Gastroesophageal sphincter (tissue), 4 donors: Measurements from ENCODE around the gene MSMO1. TPM values are rescaled to one million over a fixed set of nuclear protein-coding genes. Genes with fewer than 3 reads are reported as not detected.

Experiments
- ATAC-seq: fragments of 150-250 bp; one replicate; pipeline ENCODE4 v1.9.1; 2016; ENCODE audit warnings: mild to moderate bottlenecking, moderate library complexity
- H3K27ac ChIP-seq, 4 donors: fragments of 200-600 bp; sonication (generic) in 3 of 4; 1 replicate in 3 of 4; 2 replicates in 1 of 4; pipeline ENCODE4 v1.5.1; 2016 to 2019
- H3K27me3 ChIP-seq: fragments of 200-600 bp; sonication (generic); one replicate; pipeline ENCODE4 v1.5.1; 2019
- H3K36me3 ChIP-seq, 2 donors: fragments of 200-600 bp; sonication (generic); one replicate each; pipeline ENCODE4 v1.5.1; 2019; ENCODE audit warnings: control low read depth in 1 of 2
- H3K4me1 ChIP-seq, 3 donors: fragments of 200-600 bp; sonication (generic); 1 replicate in 2 of 3; 2 replicates in 1 of 3; pipeline ENCODE4 v1.5.1; 2016 to 2019; ENCODE audit warnings: control low read depth in 2 of 3
- H3K4me3 ChIP-seq, 2 donors: fragments of 200-600 bp; sonication (generic); one replicate each; pipeline ENCODE4 v1.5.1; 2019; ENCODE audit warnings: mild to moderate bottlenecking in 1 of 2, moderate library complexity in 1 of 2
- H3K9me3 ChIP-seq, 3 donors: fragments of 200-600 bp; sonication (generic); one replicate each; pipeline ENCODE4 v1.5.1; 2017 to 2019; ENCODE audit warnings: control low read depth in 2 of 3
- CTCF ChIP-seq, 4 experiments: fragments of 200-600 bp in 2 of 4; fragments of 450-650 bp in 2 of 4; sonication (generic) in 1 of 4; IDR thresholded peaks; one replicate each; pipeline ENCODE4 v1.5.1; 2017 to 2019; ENCODE audit warnings: antibody characterized with exemption in 4 of 4, mild to moderate bottlenecking in 2 of 4, moderate library complexity in 2 of 4
- EP300 ChIP-seq: sonication (generic); formaldehyde crosslinking; IDR thresholded peaks from one replicate; pipeline ENCODE4 v1.6.1; 2017; ENCODE audit warnings: antibody characterized with exemption, mild to moderate bottlenecking
- POLR2A ChIP-seq, 2 donors: fragments of 450-650 bp; IDR thresholded peaks; one replicate each; pipeline ENCODE4 v1.6.1; 2017; ENCODE audit warnings: antibody characterized with exemption in 2 of 2, mild to moderate bottlenecking in 2 of 2, moderate library complexity in 1 of 2
- POLR2AphosphoS5 ChIP-seq: sonication (generic); formaldehyde crosslinking; IDR thresholded peaks from one replicate; pipeline ENCODE4 v1.6.1; 2017; ENCODE audit warnings: antibody characterized with exemption
- WGBS, 2 donors: methylation state at CpG; one replicate each; pipeline ENCODE4 v1.1.5; 2018; ENCODE audit warnings: low coverage in 1 of 2; 5-methylcytosine and 5-hydroxymethylcytosine counted together
- total RNA-seq, 4 donors: library from RNA; depleted of rRNA; stranded (reverse); fragments of >200 nt; gene quantifications; one replicate each; pipeline ENCODE4 v1.1.0, GENCODE V29; 2016

Gene MSMO1
- total RNA-seq, 4 donors from 2014 or later, result 10.4 to 34.7 (median 13.9) TPM

GRCh38 chr4:165325732-165326512 lies 1.5 kb upstream of the MSMO1 start:
- H3K9me3 ChIP-seq, result no peaks in the 10 kb centered on the region
- no peak overlapping the region for H3K4me3 ChIP-seq
- no peak for ATAC-seq
- H3K36me3 ChIP-seq, result no peaks in the 10 kb centered on the region
- no peak for TF ChIP-seq CTCF (IDR thresholded peaks at IDR 0.05)
- TF ChIP-seq POLR2AphosphoS5, result no peak
- no peak for TF ChIP-seq POLR2A (IDR thresholded peaks at IDR 0.05)
- TF ChIP-seq EP300, result no peak
- peaks cover 0 to 23% (median 5%) of the 10 kb centered on the region in 3 donors for H3K4me1 ChIP-seq
- 63 to 72% methylated on average over 6 to 8 of the region's 8 CpGs for WGBS, 2 donors
- H3K27me3 ChIP-seq, result no peaks in the 10 kb centered on the region
- peak overlapping the region in 3 of 4 donors; percentile 72 to 86 (median 82) for H3K27ac ChIP-seq

GRCh38 chr4:165326831-165327210 lies 648 bp upstream of the MSMO1 start:
- 0 to 2% methylated on average over 6 to 13 of the region's 14 CpGs for WGBS, 2 donors
- Histone ChIP-seq H3K4me1 (peaks cover 0 to 23% (median 5%) of the 10 kb centered on the region in 3 donors), H3K36me3 (no peaks in the 10 kb centered on the region), H3K27me3 (no peaks in the 10 kb centered on the region), H3K4me3 (peak overlapping the region; percentile 61 to 94), H3K27ac (peak overlapping the region; percentile 30 to 86 (median 77)), H3K9me3 (no peaks in the 10 kb centered on the region)
- TF ChIP-seq CTCF (IDR thresholded peaks at IDR 0.05) (no peak), POLR2A (IDR thresholded peaks at IDR 0.05) (no peak)
- ATAC-seq, result no peak

- H3K27ac ChIP-seq, result peak overlapping the region in 3 of 4 donors; percentile 79 to 86 (median 82)
- peak overlapping the region; percentile 66 to 94 for H3K4me3 ChIP-seq
- H3K36me3 ChIP-seq, result no peaks in the 10 kb centered on the region
- TF ChIP-seq POLR2A (IDR thresholded peaks at IDR 0.05), result no peak
- no peak for TF ChIP-seq EP300
- no peak for TF ChIP-seq CTCF (IDR thresholded peaks at IDR 0.05)
- TF ChIP-seq POLR2AphosphoS5, result no peak
- no peak for ATAC-seq
- WGBS, 2 donors, result 2% methylated on average over 7 of the region's 7 CpGs
- no peaks in the 10 kb centered on the region for H3K27me3 ChIP-seq
- no peaks in the 10 kb centered on the region for H3K9me3 ChIP-seq
- peaks cover 0 to 23% (median 5%) of the 10 kb centered on the region in 3 donors for H3K4me1 ChIP-seq
These were observed 594 bp downstream of the MSMO1 start for GRCh38 chr4:165328101-165328425.

- no peaks in the 10 kb centered on the region for H3K9me3 ChIP-seq
- peaks cover 0 to 3% of the 10 kb centered on the region in 2 donors for H3K36me3 ChIP-seq
- H3K4me1 ChIP-seq, result peaks cover 0 to 23% (median 5%) of the 10 kb centered on the region in 3 donors
- no peak for TF ChIP-seq EP300
- H3K27ac ChIP-seq, result no peak overlapping the region
- WGBS, 2 donors, result 34% methylated on average over 4 of the region's 4 CpGs
- H3K4me3 ChIP-seq, result peak overlapping the region in 1 of 2 donors; percentile 94
- no peak for ATAC-seq
- no peaks in the 10 kb centered on the region for H3K27me3 ChIP-seq
These were observed 1.2 kb downstream of the MSMO1 start for GRCh38 chr4:165328708-165329107.

- WGBS, 2 donors, result 95 to 97% methylated on average over 2 of the region's 2 CpGs
- no peak for TF ChIP-seq EP300
- no peak for TF ChIP-seq POLR2A (IDR thresholded peaks at IDR 0.05)
- TF ChIP-seq POLR2AphosphoS5, result no peak
- TF ChIP-seq CTCF (IDR thresholded peaks at IDR 0.05), result no peak
- H3K27me3 ChIP-seq, result no peaks in the 10 kb centered on the region
- H3K9me3 ChIP-seq, result no peaks in the 10 kb centered on the region
- no peak for ATAC-seq
- no peak overlapping the region for H3K4me3 ChIP-seq
- H3K4me1 ChIP-seq, result peaks cover 0 to 23% (median 5%) of the 10 kb centered on the region in 3 donors
- peaks cover 0 to 11% of the 10 kb centered on the region in 2 donors for H3K36me3 ChIP-seq
- H3K27ac ChIP-seq, result no peak overlapping the region
These were observed 2.6 kb downstream of the MSMO1 start for GRCh38 chr4:165330071-165330470.
